CD4-positive, alpha-beta T cell treated with Interleukin-15 for 1 hour (primary cell): ENCODE measurements around the gene CSNK2A1.

ENCODE experiments used
- DNase-seq: peaks from one replicate; pipeline ENCODE4 v3.0.0-alpha.2; 2020

Gene CSNK2A1

GRCh38 chr20:563187-563586 lies 19.6 kb upstream of the CSNK2A1 start:
- DNase-seq = no peak

GRCh38 chr20:562232-562897 lies 18.8 kb upstream of the CSNK2A1 start:
- DNase-seq = no peak

GRCh38 chr20:561437-562231 lies 18.0 kb upstream of the CSNK2A1 start:
- DNase-seq = peak; percentile 34

- no peak for DNase-seq
These were observed 17.1 kb upstream of the CSNK2A1 start for GRCh38 chr20:560680-561079.

- no peak for DNase-seq
These were observed 14.5 kb upstream of the CSNK2A1 start for GRCh38 chr20:558117-558516.

- DNase-seq = no peak
These were observed 13.4 kb upstream of the CSNK2A1 start for GRCh38 chr20:556984-557383.

- DNase-seq = no peak
These were observed 12.4 kb upstream of the CSNK2A1 start for GRCh38 chr20:555976-556385.

- no peak for DNase-seq
These were observed 7.0 kb upstream of the CSNK2A1 start for GRCh38 chr20:550611-551010.

- DNase-seq = no peak
These were observed 6.3 kb upstream of the CSNK2A1 start for GRCh38 chr20:549722-550496.

- DNase-seq = no peak
These were observed 5.3 kb upstream of the CSNK2A1 start for GRCh38 chr20:548906-549305.

- DNase-seq = no peak
These were observed 3.8 kb upstream of the CSNK2A1 start for GRCh38 chr20:547394-547793.

- no peak for DNase-seq
These were observed 2.8 kb upstream of the CSNK2A1 start for GRCh38 chr20:546353-546752.

GRCh38 chr20:544153-544725 lies 649 bp upstream of the CSNK2A1 start:
- no peak for DNase-seq

GRCh38 chr20:542777-543368 lies 717 bp downstream of the CSNK2A1 start:
- DNase-seq = peak; percentile 23

- no peak for DNase-seq
These were observed 3.0 kb downstream of the CSNK2A1 start for GRCh38 chr20:540391-541201.

GRCh38 chr20:539848-540247 lies 3.7 kb downstream of the CSNK2A1 start:
- DNase-seq = no peak

GRCh38 chr20:539191-539590 lies 4.4 kb downstream of the CSNK2A1 start:
- no peak for DNase-seq

GRCh38 chr20:537983-538382 lies 5.6 kb downstream of the CSNK2A1 start:
- no peak for DNase-seq

GRCh38 chr20:536426-537010 lies 7.1 kb downstream of the CSNK2A1 start:
- no peak for DNase-seq

GRCh38 chr20:535958-536357 lies 7.6 kb downstream of the CSNK2A1 start:
- no peak for DNase-seq

- no peak for DNase-seq
These were observed 10.1 kb downstream of the CSNK2A1 start for GRCh38 chr20:533526-533925.

GRCh38 chr20:532530-532929 lies 11.1 kb downstream of the CSNK2A1 start:
- no peak for DNase-seq
